ENCODE measurements around the gene UPF3A.
A peak's percentile ranks its signal among the peaks of the same experiment; 100 is the strongest.
"Not testable (repeated sequence)": the region's sequence is repeated elsewhere in the genome, so short reads cannot be mapped to it uniquely, and the experiment has no call there.

UPF3A gene

GRCh38 chr13:114309806-114310410, 28.5 kb downstream of the UPF3A start:
- DNase-seq = no peak

GRCh38 chr13:114310956-114311355, 29.6 kb downstream of the UPF3A start:
- no peak for DNase-seq

GRCh38 chr13:114311387-114311786, 30.0 kb downstream of the UPF3A start:
- DNase-seq = no peak

GRCh38 chr13:114311908-114312307, 30.5 kb downstream of the UPF3A start:
- DNase-seq = no peak

- peak; percentile 19 for DNase-seq
These were observed 31.9 kb downstream of the UPF3A start for GRCh38 chr13:114313061-114313860.

- DNase-seq = peak; percentile 98
These were observed 32.9 kb downstream of the UPF3A start, which contains the start of gene CHAMP1 for GRCh38 chr13:114314074-114314912. Gene CHAMP1, plus strand, starts transcription at chr13:114314503. Its CDS starts 9,340 bp downstream, at chr13:114323843.

GRCh38 chr13:114315074-114315785, 33.8 kb downstream of the UPF3A start:
- DNase-seq = peak; percentile 19

- DNase-seq = no peak
These were observed 37.2 kb downstream of the UPF3A start for GRCh38 chr13:114318624-114319023.

GRCh38 chr13:114319441-114319913, 38.1 kb downstream of the UPF3A start:
- DNase-seq = no peak

- no peak for DNase-seq
These were observed 38.7 kb downstream of the UPF3A start for GRCh38 chr13:114320065-114320464.

- no peak for DNase-seq
These were observed 39.9 kb downstream of the UPF3A start for GRCh38 chr13:114321256-114321655.

- no peak for DNase-seq
These were observed 41.9 kb downstream of the UPF3A start for GRCh38 chr13:114323349-114323748.

GRCh38 chr13:114324334-114324733, 42.9 kb downstream of the UPF3A start:
- no peak for DNase-seq

- DNase-seq = peak; percentile 63
These were observed 44.3 kb downstream of the UPF3A start for GRCh38 chr13:114325729-114326128.

- DNase-seq = no peak
These were observed 46.6 kb downstream of the UPF3A start for GRCh38 chr13:114328034-114328433.

- no peak for DNase-seq
These were observed 47.2 kb downstream of the UPF3A start for GRCh38 chr13:114328595-114328994.

- DNase-seq = no peak
These were observed 48.7 kb downstream of the UPF3A start for GRCh38 chr13:114330086-114330485.

GRCh38 chr13:114333881-114334280, 52.5 kb downstream of the UPF3A start:
- DNase-seq = peak; percentile 17

GRCh38 chr13:114334305-114335053, 53.1 kb downstream of the UPF3A start:
- DNase-seq = no peak

- not testable (repeated sequence) for DNase-seq
These were observed 55.1 kb downstream of the UPF3A start for GRCh38 chr13:114336457-114336856.

- DNase-seq = no peak
These were observed 57.6 kb downstream of the UPF3A start for GRCh38 chr13:114338959-114339358.
